KMS-11 (cell line): ENCODE data around the gene BICRA.
"Not testable (repeated sequence)": the region's sequence is repeated elsewhere in the genome, so short reads cannot be mapped to it uniquely, and the experiment has no call there.

Source experiments
- H2AFZ ChIP-seq: fragments of 200-600 bp; sonication (generic); 2 replicates; pipeline ENCODE4 v1.6.1; 2016; ENCODE audit warnings: antibody characterized with exemption, mixed run types, low read depth
- H3K27ac ChIP-seq: fragments of 200-600 bp; sonication (generic); 2 replicates; pipeline ENCODE4 v1.6.1; 2016; ENCODE audit warnings: mild to moderate bottlenecking, mixed run types
- H3K27me3 ChIP-seq: fragments of 200-600 bp; sonication (generic); 2 replicates; pipeline ENCODE4 v1.6.1; 2017; ENCODE audit warnings: mild to moderate bottlenecking, low read depth, mixed run types, moderate library complexity; ENCODE audit not compliant: insufficient read depth
- H3K36me3 ChIP-seq: fragments of 200-600 bp; sonication (generic); 2 replicates; pipeline ENCODE4 v1.6.1; 2017; ENCODE audit warnings: mild to moderate bottlenecking, mixed run types; ENCODE audit not compliant: insufficient read depth
- H3K4me1 ChIP-seq: fragments of 200-600 bp; sonication (generic); 2 replicates; pipeline ENCODE4 v1.6.1; 2016; ENCODE audit warnings: mild to moderate bottlenecking, low read depth, mixed run types; ENCODE audit not compliant: poor library complexity, severe bottlenecking
- H3K4me2 ChIP-seq: fragments of 200-600 bp; sonication (generic); 2 replicates; pipeline ENCODE4 v1.7.0; 2016; ENCODE audit warnings: mild to moderate bottlenecking, mixed run types
- H3K4me3 ChIP-seq: fragments of 200-600 bp; sonication (generic); IDR thresholded peaks from 2 replicates; pipeline ENCODE4 v1.6.1; 2017; ENCODE audit warnings: low read depth, low read length, mixed read lengths; ENCODE audit not compliant: insufficient read depth
- H3K79me2 ChIP-seq: fragments of 200-600 bp; sonication (generic); 2 replicates; pipeline ENCODE4 v1.6.1; 2016; ENCODE audit warnings: low read depth, mixed run types; ENCODE audit not compliant: insufficient read depth
- H3K9ac ChIP-seq: fragments of 200-600 bp; sonication (generic); 2 replicates; pipeline ENCODE4 v1.6.1; 2016; ENCODE audit warnings: mild to moderate bottlenecking, mixed run types
- H4K20me1 ChIP-seq: fragments of 200-600 bp; sonication (generic); 2 replicates; pipeline ENCODE4 v1.6.1; 2016; ENCODE audit warnings: mild to moderate bottlenecking, mixed run types; ENCODE audit not compliant: insufficient read depth
- TF ChIP-seq, protein P1 (sequence below): fragments of 200-600 bp; sonication (generic); conservative IDR thresholded peaks from 2 replicates; pipeline ENCODE4 v1.6.1; 2017; ENCODE audit warnings: low read depth, mild to moderate bottlenecking, antibody characterized with exemption, low read length, moderate library complexity, mixed read lengths

The BICRA gene

DNA sequence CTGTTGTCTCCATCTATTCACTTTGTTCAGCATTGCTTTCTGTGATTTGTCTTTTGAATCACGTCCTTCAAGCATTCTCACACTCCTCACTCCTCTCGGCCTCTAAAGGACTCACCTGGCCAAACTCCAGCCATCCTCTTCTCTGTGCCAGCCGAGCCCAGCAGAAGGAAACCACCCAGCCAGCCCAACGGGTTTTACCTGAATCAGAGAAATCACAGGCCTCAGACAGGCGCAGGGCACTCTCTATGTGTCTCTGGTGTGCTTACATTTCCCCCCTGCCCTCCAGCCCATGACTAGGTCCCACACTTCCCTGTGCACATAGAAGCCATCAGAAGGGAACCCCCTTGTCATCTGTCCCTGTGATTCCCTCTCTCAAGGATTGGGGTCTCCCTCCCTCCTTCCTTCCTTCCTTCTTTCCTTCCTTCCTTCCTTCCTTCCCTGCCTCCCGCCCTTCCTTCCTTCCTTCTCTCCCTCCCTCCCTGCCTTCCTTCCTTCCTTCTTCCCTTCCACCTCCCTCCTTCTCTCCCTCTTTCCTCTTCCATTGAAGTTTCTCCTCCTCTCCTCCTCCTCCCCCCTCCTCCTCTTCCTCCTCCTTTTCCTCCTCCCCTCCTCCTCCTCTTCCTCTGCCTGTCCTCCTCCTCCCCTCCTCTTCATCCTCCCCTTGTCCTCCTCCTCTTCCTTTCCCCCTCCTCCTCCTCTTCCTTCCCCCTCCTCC lies 27.2 kb upstream of the BICRA start:
- H3K27ac ChIP-seq = no peak overlapping the region
- no peak overlapping the region for H2AFZ ChIP-seq
- H3K4me3 ChIP-seq = no peak overlapping the region
- no peaks in the 10 kb centered on the region for H3K36me3 ChIP-seq
- no peaks in the 10 kb centered on the region for H3K79me2 ChIP-seq
- H3K27me3 ChIP-seq = peaks cover 5% of the 10 kb centered on the region; the same call in 1 of the 2 replicates
- peak overlapping the region; percentile 31; the same call in 1 of the 2 replicates for H3K4me2 ChIP-seq
- H3K4me1 ChIP-seq = peaks cover 4% of the 10 kb centered on the region
- no peaks in the 10 kb centered on the region for H4K20me1 ChIP-seq
- no peak overlapping the region for H3K9ac ChIP-seq
- TF ChIP-seq, protein P1, sequence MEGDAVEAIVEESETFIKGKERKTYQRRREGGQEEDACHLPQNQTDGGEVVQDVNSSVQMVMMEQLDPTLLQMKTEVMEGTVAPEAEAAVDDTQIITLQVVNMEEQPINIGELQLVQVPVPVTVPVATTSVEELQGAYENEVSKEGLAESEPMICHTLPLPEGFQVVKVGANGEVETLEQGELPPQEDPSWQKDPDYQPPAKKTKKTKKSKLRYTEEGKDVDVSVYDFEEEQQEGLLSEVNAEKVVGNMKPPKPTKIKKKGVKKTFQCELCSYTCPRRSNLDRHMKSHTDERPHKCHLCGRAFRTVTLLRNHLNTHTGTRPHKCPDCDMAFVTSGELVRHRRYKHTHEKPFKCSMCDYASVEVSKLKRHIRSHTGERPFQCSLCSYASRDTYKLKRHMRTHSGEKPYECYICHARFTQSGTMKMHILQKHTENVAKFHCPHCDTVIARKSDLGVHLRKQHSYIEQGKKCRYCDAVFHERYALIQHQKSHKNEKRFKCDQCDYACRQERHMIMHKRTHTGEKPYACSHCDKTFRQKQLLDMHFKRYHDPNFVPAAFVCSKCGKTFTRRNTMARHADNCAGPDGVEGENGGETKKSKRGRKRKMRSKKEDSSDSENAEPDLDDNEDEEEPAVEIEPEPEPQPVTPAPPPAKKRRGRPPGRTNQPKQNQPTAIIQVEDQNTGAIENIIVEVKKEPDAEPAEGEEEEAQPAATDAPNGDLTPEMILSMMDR = no peak

DNA sequence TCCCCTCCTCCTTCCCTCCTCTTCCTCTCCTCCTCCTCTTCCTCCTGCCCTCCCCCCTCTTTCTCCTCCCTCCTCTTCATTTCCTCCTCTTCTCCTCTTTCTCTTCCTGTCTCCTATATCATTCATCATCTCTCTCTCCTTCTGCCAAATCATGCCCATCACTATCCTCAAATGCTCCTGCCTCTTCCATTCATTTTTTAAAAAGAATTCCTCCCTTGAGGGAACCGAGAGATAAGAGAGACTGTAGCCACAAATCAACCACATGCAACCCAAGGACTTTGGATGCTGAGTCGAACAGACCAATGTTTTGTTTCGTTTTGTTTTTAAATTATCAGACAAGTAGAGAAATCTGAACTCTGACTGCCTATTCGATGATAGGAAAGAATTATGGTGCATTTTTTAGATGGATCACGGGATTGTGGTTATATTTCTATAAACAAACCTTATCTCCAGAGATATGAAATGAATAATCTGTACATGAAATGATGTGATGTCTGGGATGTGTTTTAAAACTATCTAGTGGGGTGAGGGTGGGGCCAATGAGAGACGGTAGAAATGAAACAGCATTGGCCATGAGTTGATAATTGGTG lies 26.5 kb upstream of the BICRA start:
- Histone ChIP-seq H3K27me3 (peaks cover 5% of the 10 kb centered on the region; the same call in 1 of the 2 replicates), H3K4me1 (peaks cover 4% of the 10 kb centered on the region), H3K4me3 (no peak overlapping the region), H3K36me3 (no peaks in the 10 kb centered on the region), H3K9ac (no peak overlapping the region), H2AFZ (peak overlapping the region; percentile 2; the same call in 1 of the 2 replicates), H3K4me2 (peak overlapping the region; percentile 31), H3K27ac (no peak overlapping the region), H4K20me1 (no peaks in the 10 kb centered on the region), H3K79me2 (no peaks in the 10 kb centered on the region)
- TF ChIP-seq, protein P1 = no peak

DNA sequence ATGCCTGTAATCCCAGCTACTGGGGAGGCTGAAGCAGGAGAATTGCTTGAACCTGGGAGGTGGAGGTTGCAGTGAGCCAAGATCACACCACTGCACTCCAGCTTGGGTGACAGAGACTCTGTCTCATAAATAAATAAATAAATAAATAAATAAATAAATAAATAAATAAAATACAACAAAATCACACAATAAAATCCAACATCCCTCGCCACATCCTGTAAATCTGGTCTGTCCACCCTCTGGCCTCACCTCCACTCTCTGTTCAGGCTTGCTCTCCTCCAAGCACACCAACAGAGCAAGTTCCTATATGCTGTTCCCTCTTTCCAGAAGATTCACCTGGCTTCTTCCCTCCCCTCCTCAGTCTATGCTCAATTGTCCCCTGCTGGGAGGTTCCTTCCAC lies 25.8 kb upstream of the BICRA start:
- H3K36me3 ChIP-seq, H2AFZ ChIP-seq, H3K4me1 ChIP-seq, H4K20me1 ChIP-seq, H3K4me3 ChIP-seq, H3K79me2 ChIP-seq, H3K9ac ChIP-seq, H3K4me2 ChIP-seq, H3K27me3 ChIP-seq, H3K27ac ChIP-seq: not testable (repeated sequence)

DNA sequence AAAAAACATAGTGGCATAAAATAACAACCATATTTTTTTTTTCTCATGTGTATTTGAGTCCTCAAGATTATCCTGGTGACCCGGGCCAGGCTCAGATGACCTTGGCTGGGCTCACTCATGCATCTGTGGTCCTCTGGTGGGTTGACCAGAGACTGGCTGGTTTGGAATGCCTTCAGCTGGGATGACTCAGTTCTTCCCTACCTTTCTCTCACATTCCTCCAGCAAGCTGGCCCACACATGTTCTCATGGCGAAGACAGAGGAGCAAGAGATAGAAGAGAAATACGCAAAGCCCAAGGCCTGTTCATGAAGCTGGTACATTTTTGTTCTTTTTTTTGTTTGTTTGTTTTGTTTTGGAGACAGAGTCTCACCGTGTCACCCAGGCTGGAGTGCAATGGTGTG lies 21.6 kb upstream of the BICRA start:
- no peak overlapping the region for H3K4me3 ChIP-seq
- H3K27me3 ChIP-seq = no peaks in the 10 kb centered on the region
- no peak overlapping the region for H3K27ac ChIP-seq
- no peaks in the 10 kb centered on the region for H4K20me1 ChIP-seq
- no peaks in the 10 kb centered on the region for H3K79me2 ChIP-seq
- H3K4me1 ChIP-seq = peaks cover 3% of the 10 kb centered on the region
- no peak overlapping the region for H3K9ac ChIP-seq
- TF ChIP-seq, protein P1 = no peak
- H3K4me2 ChIP-seq = no peak overlapping the region
- H3K36me3 ChIP-seq = no peaks in the 10 kb centered on the region
- H2AFZ ChIP-seq = no peak overlapping the region

DNA sequence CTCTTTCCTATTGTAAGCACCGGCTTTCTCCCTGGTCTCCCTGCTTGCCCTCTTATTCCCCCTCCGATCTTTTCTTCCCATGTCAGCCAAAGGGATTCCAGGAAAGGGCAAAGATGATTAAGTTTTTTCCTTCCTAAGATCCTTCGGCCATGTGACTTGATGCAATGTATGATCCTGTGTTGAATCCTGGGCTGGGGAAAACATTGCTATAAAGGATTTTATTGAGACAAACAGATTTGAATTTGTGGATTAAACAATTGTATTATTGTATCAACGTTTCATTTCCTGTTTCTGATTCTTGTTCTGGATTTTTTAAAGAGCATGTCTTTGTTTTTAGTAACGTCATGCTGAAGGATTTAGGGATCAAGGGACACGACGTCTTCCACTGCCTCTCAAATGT lies 19.1 kb upstream of the BICRA start:
- no peak overlapping the region for H3K27ac ChIP-seq
- no peaks in the 10 kb centered on the region for H3K79me2 ChIP-seq
- H3K27me3 ChIP-seq = no peaks in the 10 kb centered on the region
- no peak overlapping the region for H3K9ac ChIP-seq
- no peak overlapping the region for H2AFZ ChIP-seq
- H4K20me1 ChIP-seq = no peaks in the 10 kb centered on the region
- TF ChIP-seq, protein P1 = no peak
- H3K4me1 ChIP-seq = no peaks in the 10 kb centered on the region
- no peak overlapping the region for H3K4me2 ChIP-seq
- H3K36me3 ChIP-seq = no peaks in the 10 kb centered on the region
- H3K4me3 ChIP-seq = no peak overlapping the region
